Natural killer cell (primary cell): Measurements from ENCODE around the gene ZNF518B. TPM values are rescaled to one million over a fixed set of nuclear protein-coding genes. Genes with fewer than 3 reads are reported as not detected.

ENCODE experiments used
- ATAC-seq, 3 donors: fragments of 150-1000 bp in 2 of 3; fragments of 200-7000 bp in 1 of 3; cut with Tn5 transposase; 1 replicate in 1 of 3; 2 replicates in 2 of 3; pipeline ENCODE4 v1.10.0; 2021; ENCODE audit warnings: mild to moderate bottlenecking in 2 of 3, moderate library complexity in 2 of 3
- DNase-seq, 2 donors: peaks; one replicate each; pipeline versions ENCODE4 v3.0.0 to v3.0.0-alpha.2; 2013 to 2021; ENCODE audit warnings: mixed read lengths in 1 of 2
- H3K27ac ChIP-seq: one replicate; pipeline ENCODE4 v1.5.1; 2013; ENCODE audit warnings: mild to moderate bottlenecking, low read length
- H3K27me3 ChIP-seq: one replicate; pipeline ENCODE4 v1.6.1; 2013; ENCODE audit warnings: low read length; ENCODE audit not compliant: control insufficient read depth, insufficient read depth
- H3K36me3 ChIP-seq: one replicate; pipeline ENCODE4 v1.6.1; 2013; ENCODE audit warnings: low read length; ENCODE audit not compliant: control insufficient read depth, insufficient read depth
- H3K4me1 ChIP-seq: one replicate; pipeline ENCODE4 v1.6.1; 2013; ENCODE audit warnings: low read length; ENCODE audit not compliant: control insufficient read depth, insufficient read depth
- H3K4me3 ChIP-seq: one replicate; pipeline ENCODE4 v1.5.1; 2013; ENCODE audit warnings: low read length
- H3K9me3 ChIP-seq: one replicate; pipeline ENCODE4 v1.6.1; 2013; ENCODE audit warnings: low read length; ENCODE audit not compliant: control insufficient read depth, insufficient read depth
- H3K27ac Mint-ChIP-seq, 2 donors: one replicate each; pipeline ENCODE4 v1.8.0; 2022; ENCODE audit warnings: mild to moderate bottlenecking in 2 of 2, mixed read lengths in 2 of 2, moderate library complexity in 1 of 2
- H3K27me3 Mint-ChIP-seq, 2 donors: one replicate each; pipeline ENCODE4 v1.8.0; 2022; ENCODE audit warnings: low read depth in 2 of 2, mixed read lengths in 2 of 2
- H3K36me3 Mint-ChIP-seq: one replicate; pipeline ENCODE4 v1.8.0; 2022; ENCODE audit warnings: mixed read lengths
- H3K4me1 Mint-ChIP-seq, 2 donors: one replicate each; pipeline ENCODE4 v1.8.0; 2022; ENCODE audit warnings: mixed read lengths in 2 of 2
- H3K4me3 Mint-ChIP-seq: one replicate; pipeline ENCODE4 v1.8.0; 2022; ENCODE audit warnings: mild to moderate bottlenecking, moderate library complexity, mixed read lengths
- H3K9me3 Mint-ChIP-seq, 2 donors: one replicate each; pipeline ENCODE4 v1.8.0; 2022; ENCODE audit warnings: mixed read lengths in 2 of 2
- CTCF ChIP-seq: fragments of 200-600 bp; IDR thresholded peaks from one replicate; pipeline ENCODE4 v1.8.0; 2022; ENCODE audit warnings: antibody characterized with exemption
- WGBS: methylation state at CpG from one replicate; pipeline ENCODE4 v1.1.7; 2013; ENCODE audit warnings: missing lambda C conversion rate; ENCODE audit not compliant: insufficient coverage; 5-methylcytosine and 5-hydroxymethylcytosine counted together
- intact Hi-C: fragments of 100-400 bp; cut with micrococcal nuclease; formaldehyde crosslinking; loops from one replicate; pipeline ENCODE4 v1.14.2; 2022
- total RNA-seq, 4 donors: library from RNA; stranded (reverse); fragments of 120-200 nt in 1 of 4; gene quantifications; one replicate each; pipeline versions ENCODE4 v1.2.3 to v1.2.4, GENCODE V29; 2013 to 2022

The ZNF518B gene
- 10 to 100 TPM; 14.6 to 19.9 (median 15.2) TPM for total RNA-seq
- total RNA-seq (2013): 39.0 TPM

GRCh38 chr4:10457255-10457801 is at the start of gene ZNF518B:
ZNF518B (minus strand) TSS chr4:10457426; CDS start chr4:10446328, 11,098 bp downstream.
- H3K27me3 ChIP-seq: peaks cover 9% of the 10 kb centered on the region
- H3K4me3 Mint-ChIP-seq: peak within 1 kb of the TSS; percentile 87
- WGBS: 6% methylated on average over 60 of the region's 60 CpGs
- intact Hi-C loops: loop anchor here (2.0 to 10.0 kb wide), 2 partner anchors 341 to 1017 kb away; partner anchors contain the start of gene WDR1
- H3K9me3 ChIP-seq: no peaks in the 10 kb centered on the region
- DNase-seq: peak; percentile 84 to 91
- H3K27ac Mint-ChIP-seq: peak within 1 kb of the TSS; percentile 82 to 86
- peaks cover 25 to 26% of the 10 kb centered on the region in 2 donors for H3K4me1 Mint-ChIP-seq
- TF ChIP-seq CTCF: no peak
- peak within 1 kb of the TSS; percentile 64 for H3K27ac ChIP-seq
- no peaks in the 10 kb centered on the region for H3K36me3 Mint-ChIP-seq
- no peaks in the 10 kb centered on the region for H3K9me3 Mint-ChIP-seq
- peaks cover 23% of the 10 kb centered on the region for H3K4me1 ChIP-seq
- H3K36me3 ChIP-seq: peaks cover 6% of the 10 kb centered on the region
- peaks cover 9 to 16% of the 10 kb centered on the region in 2 donors for H3K27me3 Mint-ChIP-seq
- ATAC-seq: peak; percentile 72 to 85 (median 82)
- peak within 1 kb of the TSS; percentile 51 for H3K4me3 ChIP-seq

GRCh38 chr4:10506077-10506476 is 48.9 kb upstream of the ZNF518B start:
- peaks cover 5% of the 10 kb centered on the region for H3K9me3 ChIP-seq
- no peaks in the 10 kb centered on the region for H3K36me3 ChIP-seq
- no peak for TF ChIP-seq CTCF
- H3K4me3 Mint-ChIP-seq: no peak overlapping the region
- H3K27ac Mint-ChIP-seq: no peak overlapping the region
- H3K4me1 Mint-ChIP-seq: peaks cover 7 to 8% of the 10 kb centered on the region in 2 donors
- 55% methylated on average over 3 of the region's 4 CpGs for WGBS
- H3K27ac ChIP-seq: no peak overlapping the region
- no peaks in the 10 kb centered on the region for H3K36me3 Mint-ChIP-seq
- H3K9me3 Mint-ChIP-seq: peaks cover 0 to 3% of the 10 kb centered on the region in 2 donors
- no peaks in the 10 kb centered on the region for H3K27me3 Mint-ChIP-seq
- DNase-seq (no peak), ATAC-seq (peak in 1 of 3 donors; percentile 27)
- no peaks in the 10 kb centered on the region for H3K27me3 ChIP-seq
- intact Hi-C loops: no loop called here
- no peak overlapping the region for H3K4me3 ChIP-seq
- no peaks in the 10 kb centered on the region for H3K4me1 ChIP-seq

GRCh38 chr4:10504570-10505179 is 47.4 kb upstream of the ZNF518B start:
- ATAC-seq: no peak
- Mint-ChIP-seq H3K36me3 (no peaks in the 10 kb centered on the region), H3K9me3 (peaks cover 0 to 3% of the 10 kb centered on the region in 2 donors), H3K4me3 (no peak overlapping the region), H3K4me1 (peaks cover 7 to 8% of the 10 kb centered on the region in 2 donors), H3K27ac (no peak overlapping the region), H3K27me3 (no peaks in the 10 kb centered on the region)
- Histone ChIP-seq H3K4me1 (no peaks in the 10 kb centered on the region), H3K27ac (no peak overlapping the region), H3K36me3 (no peaks in the 10 kb centered on the region), H3K9me3 (peaks cover 5% of the 10 kb centered on the region), H3K27me3 (no peaks in the 10 kb centered on the region), H3K4me3 (no peak overlapping the region)
- DNase-seq: no peak
- no peak for TF ChIP-seq CTCF
- 90% methylated on average over 4 of the region's 5 CpGs for WGBS
- intact Hi-C loops: no loop called here
